Thyroid gland (tissue), 4 donors: Measurements from ENCODE around the gene CCDC51. TPM values are rescaled to one million over a fixed set of nuclear protein-coding genes. Genes with fewer than 3 reads are reported as not detected.

Experiments used
- DNase-seq, 2 donors: peaks; one replicate each; pipeline ENCODE4 v3.0.0-alpha.2; 2019
- H3K27ac ChIP-seq, 3 donors: fragments of 200-600 bp; sonication (generic); 1 replicate in 2 of 3; 2 replicates in 1 of 3; pipeline ENCODE4 v1.5.1; 2016 to 2019; ENCODE audit warnings: mild to moderate bottlenecking in 1 of 3, moderate library complexity in 1 of 3
- H3K27me3 ChIP-seq: fragments of 200-600 bp; sonication (generic); one replicate; pipeline ENCODE4 v1.5.1; 2019
- H3K36me3 ChIP-seq, 2 donors: fragments of 200-600 bp; sonication (generic); one replicate each; pipeline ENCODE4 v1.5.1; 2016 to 2019
- H3K4me1 ChIP-seq, 2 donors: fragments of 200-600 bp; sonication (generic); one replicate each; pipeline ENCODE4 v1.5.1; 2017 to 2019
- H3K4me3 ChIP-seq, 3 donors: fragments of 200-600 bp; sonication (generic); replicated peaks in 1 of 3; 1 replicate in 2 of 3; 2 replicates in 1 of 3; pipeline ENCODE4 v1.5.1; 2016; ENCODE audit warnings: mild to moderate bottlenecking in 1 of 3
- H3K9me3 ChIP-seq: fragments of 200-600 bp; sonication (generic); one replicate; pipeline ENCODE4 v1.5.1; 2017
- POLR2A ChIP-seq, 2 donors: fragments of 450-650 bp; IDR thresholded peaks; one replicate each; pipeline ENCODE4 v1.6.1; 2017; ENCODE audit warnings: antibody characterized with exemption in 2 of 2, mild to moderate bottlenecking in 2 of 2, moderate library complexity in 1 of 2
- WGBS, 2 donors: methylation state at CpG; one replicate each; pipeline ENCODE4 v1.1.5; 2017; 5-methylcytosine and 5-hydroxymethylcytosine counted together
- intact Hi-C: fragments of 100-400 bp; cut with DNase I; formaldehyde crosslinking; loops from one replicate; pipeline ENCODE4 v1.15.1; 2023
- total RNA-seq, 4 donors: library from RNA; depleted of rRNA; stranded (reverse); fragments of >200 nt; gene quantifications; one replicate each; pipeline ENCODE4 v1.2.3, GENCODE V29; 2016
- TF ChIP-seq, protein P1 (sequence below), 6 experiments: fragments of 200-600 bp in 3 of 6; fragments of 450-650 bp in 3 of 6; sonication (generic) in 3 of 6; IDR thresholded peaks; one replicate each; pipeline ENCODE4 v1.5.1; 2016 to 2019; ENCODE audit warnings: antibody characterized with exemption in 6 of 6, mild to moderate bottlenecking in 2 of 6, inconsistent platforms in 1 of 6, moderate library complexity in 1 of 6

Gene CCDC51
- total RNA-seq, 4 donors from 2014 or later, result 8.6 to 17.0 (median 15.0) TPM

GRCh38 chr3:48427630-48427962 lies 12.3 kb downstream of the CCDC51 start:
- Histone ChIP-seq H3K27me3 (no peaks in the 10 kb centered on the region), H3K9me3 (no peaks in the 10 kb centered on the region), H3K4me1 (peaks cover 50 to 69% of the 10 kb centered on the region in 2 donors), H3K36me3 (peaks cover 0 to 4% of the 10 kb centered on the region in 2 donors), H3K4me3 (peak overlapping the region in 1 of 3 donors; percentile 95), H3K27ac (peak overlapping the region; percentile 94 to 96 (median 95))
- TF ChIP-seq, protein P1, sequence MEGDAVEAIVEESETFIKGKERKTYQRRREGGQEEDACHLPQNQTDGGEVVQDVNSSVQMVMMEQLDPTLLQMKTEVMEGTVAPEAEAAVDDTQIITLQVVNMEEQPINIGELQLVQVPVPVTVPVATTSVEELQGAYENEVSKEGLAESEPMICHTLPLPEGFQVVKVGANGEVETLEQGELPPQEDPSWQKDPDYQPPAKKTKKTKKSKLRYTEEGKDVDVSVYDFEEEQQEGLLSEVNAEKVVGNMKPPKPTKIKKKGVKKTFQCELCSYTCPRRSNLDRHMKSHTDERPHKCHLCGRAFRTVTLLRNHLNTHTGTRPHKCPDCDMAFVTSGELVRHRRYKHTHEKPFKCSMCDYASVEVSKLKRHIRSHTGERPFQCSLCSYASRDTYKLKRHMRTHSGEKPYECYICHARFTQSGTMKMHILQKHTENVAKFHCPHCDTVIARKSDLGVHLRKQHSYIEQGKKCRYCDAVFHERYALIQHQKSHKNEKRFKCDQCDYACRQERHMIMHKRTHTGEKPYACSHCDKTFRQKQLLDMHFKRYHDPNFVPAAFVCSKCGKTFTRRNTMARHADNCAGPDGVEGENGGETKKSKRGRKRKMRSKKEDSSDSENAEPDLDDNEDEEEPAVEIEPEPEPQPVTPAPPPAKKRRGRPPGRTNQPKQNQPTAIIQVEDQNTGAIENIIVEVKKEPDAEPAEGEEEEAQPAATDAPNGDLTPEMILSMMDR (IDR thresholded peaks at IDR 0.05), result no peak
- no peak for TF ChIP-seq POLR2A (IDR thresholded peaks at IDR 0.05)
- intact Hi-C loops, result no loop called here
- WGBS, 2 donors, result 57 to 65% methylated on average over 9 of the region's 9 CpGs
- DNase-seq, result peak; percentile 54 to 59

DNA sequence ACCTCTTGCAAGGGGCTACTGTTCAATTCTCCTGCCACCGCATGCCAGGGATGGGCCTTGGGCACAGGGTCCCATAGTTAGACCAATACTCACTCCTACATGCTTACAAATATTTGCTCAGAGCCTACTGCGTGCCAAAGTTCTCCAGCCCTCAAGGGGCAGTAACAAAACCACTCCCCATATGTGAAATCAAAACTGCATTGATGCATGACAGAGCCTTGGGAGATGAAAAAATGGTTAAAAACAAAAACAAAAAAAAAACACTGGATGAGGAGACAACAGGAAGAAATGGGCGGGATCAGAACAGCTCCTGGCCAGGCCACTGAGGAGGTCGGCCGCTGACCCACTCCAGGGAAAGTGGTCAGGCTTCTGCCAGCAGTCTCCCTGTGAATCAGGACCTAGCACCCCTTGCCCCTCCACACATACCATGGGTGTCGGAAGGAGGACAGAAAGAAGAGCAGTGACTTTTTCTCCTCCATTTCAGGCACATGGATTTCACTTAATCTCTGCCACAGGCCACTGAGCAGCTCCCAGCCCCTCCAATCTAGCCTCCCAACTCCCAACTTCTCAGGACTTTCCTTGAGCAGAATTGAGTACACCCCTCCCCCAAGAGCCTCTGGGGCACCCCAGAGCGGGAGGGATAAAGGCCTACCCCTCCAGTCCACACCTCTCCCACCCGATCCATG lies 12.8 kb downstream of the CCDC51 start:
- Histone ChIP-seq H3K36me3 (peaks cover 0 to 4% of the 10 kb centered on the region in 2 donors), H3K4me1 (peaks cover 50 to 70% of the 10 kb centered on the region in 2 donors), H3K9me3 (no peaks in the 10 kb centered on the region), H3K27ac (peak overlapping the region; percentile 94 to 96 (median 95)), H3K27me3 (no peaks in the 10 kb centered on the region), H3K4me3 (peak overlapping the region in 1 of 3 donors; percentile 95)
- DNase-seq, result peak; percentile 73 to 74
- TF ChIP-seq POLR2A (IDR thresholded peaks at IDR 0.05), result peak; percentile 27 to 66
- TF ChIP-seq, protein P1 (IDR thresholded peaks at IDR 0.05), result no peak
- WGBS, 2 donors, result 19 to 25% methylated on average over 8 of the region's 8 CpGs
- intact Hi-C loops, result no loop called here

DNA sequence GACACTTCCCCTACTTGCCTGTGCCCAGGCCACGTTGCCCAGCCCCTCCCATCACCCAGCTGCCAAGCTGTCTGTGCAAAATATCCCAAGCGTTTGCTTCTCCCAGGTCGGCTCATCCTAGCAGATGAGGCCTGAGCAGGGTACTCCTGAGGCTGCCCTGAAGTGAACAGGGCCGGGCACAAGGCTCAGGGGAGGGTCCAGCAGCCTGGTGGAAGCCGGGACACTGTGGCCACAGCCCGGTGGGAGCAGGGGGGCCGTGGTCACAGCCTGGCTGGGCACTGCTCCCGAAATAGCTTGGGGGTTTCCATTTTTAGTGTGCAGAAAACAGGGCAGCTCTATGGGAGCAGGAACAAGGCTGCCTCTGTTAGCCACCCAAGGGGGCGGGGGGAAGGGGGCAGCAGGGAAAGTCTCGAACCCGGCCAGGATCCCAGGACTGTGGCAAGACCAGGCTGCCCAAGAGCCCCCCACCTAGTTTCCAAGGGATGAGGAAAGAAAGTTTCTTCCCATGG lies 13.5 kb downstream of the CCDC51 start:
- peaks cover 0 to 4% of the 10 kb centered on the region in 2 donors for H3K36me3 ChIP-seq
- peak in 1 of 2 donors; percentile 39 for DNase-seq
- TF ChIP-seq, protein P1 (IDR thresholded peaks at IDR 0.05), result no peak
- no peak for TF ChIP-seq POLR2A (IDR thresholded peaks at IDR 0.05)
- intact Hi-C loops, result no loop called here
- no peak overlapping the region for H3K4me3 ChIP-seq
- H3K9me3 ChIP-seq, result no peaks in the 10 kb centered on the region
- 49 to 62% methylated on average over 6 to 7 of the region's 11 CpGs for WGBS, 2 donors
- H3K27ac ChIP-seq, result peak overlapping the region; percentile 94 to 96 (median 95)
- no peaks in the 10 kb centered on the region for H3K27me3 ChIP-seq
- H3K4me1 ChIP-seq, result peaks cover 50 to 66% of the 10 kb centered on the region in 2 donors

- Histone ChIP-seq H3K4me3 (no peak overlapping the region), H3K36me3 (peaks cover 0 to 4% of the 10 kb centered on the region in 2 donors), H3K27ac (peak overlapping the region; percentile 94 to 96 (median 95)), H3K9me3 (no peaks in the 10 kb centered on the region), H3K4me1 (peaks cover 45 to 55% of the 10 kb centered on the region in 2 donors), H3K27me3 (no peaks in the 10 kb centered on the region)
- intact Hi-C loops, result no loop called here
- TF ChIP-seq, protein P1 (IDR thresholded peaks at IDR 0.05), result no peak
- peak in 1 of 2 donors; percentile 29 for TF ChIP-seq POLR2A (IDR thresholded peaks at IDR 0.05)
- 26 to 54% methylated on average over 2 to 9 of the region's 13 CpGs for WGBS, 2 donors
- peak; percentile 85 to 89 for DNase-seq
Measured at GRCh38 chr3:48425281-48425812, 14.6 kb downstream of the CCDC51 start.
